Calu3 (cell line): ENCODE measurements around the gene HMSD. TPM values are rescaled to one million over a fixed set of nuclear protein-coding genes. Genes with fewer than 3 reads are reported as not detected.
A peak's percentile ranks its signal among the peaks of the same experiment; 100 is the strongest.

Experiments
- BruUV-seq: library from RNA; stranded (reverse); fragments of 400-500 nt; replicated peaks from 2 replicates; lab custom pipeline; 2021; lab: Mats Ljungman, UMichigan
- CTCF ChIA-PET: fragments of 300-600 bp; sonication (Branson Sonifier 250); formaldehyde crosslinking; loops from one replicate; lab custom pipeline; 2022; ENCODE audit warnings: antibody characterized with exemption; lab: Charles Lee
- DNase-seq: peaks from one replicate; pipeline ENCODE4 v3.0.0; 2022
- H3K27ac Mint-ChIP-seq: one replicate; pipeline ENCODE4 v1.8.0; 2022; ENCODE audit warnings: mixed read lengths; ENCODE audit not compliant: unreplicated experiment
- H3K27me3 Mint-ChIP-seq: one replicate; pipeline ENCODE4 v1.8.0; 2022; ENCODE audit warnings: mixed read lengths; ENCODE audit not compliant: unreplicated experiment
- H3K36me3 Mint-ChIP-seq: one replicate; pipeline ENCODE4 v1.8.0; 2022; ENCODE audit warnings: mild to moderate bottlenecking, moderate library complexity, mixed read lengths; ENCODE audit not compliant: insufficient read depth, unreplicated experiment
- H3K4me1 Mint-ChIP-seq: one replicate; pipeline ENCODE4 v1.8.0; 2022; ENCODE audit warnings: mild to moderate bottlenecking, low read depth, mixed read lengths; ENCODE audit not compliant: unreplicated experiment
- H3K4me3 Mint-ChIP-seq: one replicate; pipeline ENCODE4 v1.8.0; 2022; ENCODE audit warnings: mild to moderate bottlenecking, low read depth, moderate library complexity, mixed read lengths; ENCODE audit not compliant: unreplicated experiment
- H3K9me3 Mint-ChIP-seq: one replicate; pipeline ENCODE4 v1.8.0; 2022; ENCODE audit warnings: low read depth, mixed read lengths; ENCODE audit not compliant: unreplicated experiment
- CTCF ChIP-seq: fragments of 200-600 bp; IDR thresholded peaks from one replicate; pipeline ENCODE4 v1.8.0; 2022; ENCODE audit warnings: antibody characterized with exemption; ENCODE audit not compliant: unreplicated experiment
- intact Hi-C: fragments of 100-400 bp; cut with micrococcal nuclease; formaldehyde crosslinking; loops from one replicate; pipeline ENCODE4 v1.10.0; 2022; ENCODE audit not compliant: unreplicated experiment
- total RNA-seq: library from RNA; stranded (reverse); gene quantifications from 2 replicates; pipeline ENCODE4 v1.2.3, GENCODE V29; 2022

HMSD gene
- total RNA-seq, 1 experiment from 2014 or later = 11.9 TPM

GRCh38 chr18:63961435-63961980 lies 12.4 kb downstream of the HMSD start:
- no peaks in the 10 kb centered on the region for H3K36me3 Mint-ChIP-seq
- H3K27ac Mint-ChIP-seq = no peak overlapping the region
- no peak overlapping the region for H3K4me3 Mint-ChIP-seq
- DNase-seq = no peak
- TF ChIP-seq CTCF = no peak
- intact Hi-C loops = no loop called here
- no peaks in the 10 kb centered on the region for H3K9me3 Mint-ChIP-seq
- H3K27me3 Mint-ChIP-seq = no peaks in the 10 kb centered on the region
- CTCF ChIA-PET = no interaction called here
- BruUV-seq = no TSS peak
- peaks cover 8% of the 10 kb centered on the region for H3K4me1 Mint-ChIP-seq

GRCh38 chr18:63962137-63962536 lies 13.0 kb downstream of the HMSD start:
- no TSS peak for BruUV-seq
- DNase-seq = no peak
- H3K4me3 Mint-ChIP-seq = no peak overlapping the region
- intact Hi-C loops = no loop called here
- H3K4me1 Mint-ChIP-seq = peaks cover 8% of the 10 kb centered on the region
- H3K9me3 Mint-ChIP-seq = no peaks in the 10 kb centered on the region
- no peaks in the 10 kb centered on the region for H3K27me3 Mint-ChIP-seq
- TF ChIP-seq CTCF = no peak
- H3K27ac Mint-ChIP-seq = no peak overlapping the region
- CTCF ChIA-PET = no interaction called here
- no peaks in the 10 kb centered on the region for H3K36me3 Mint-ChIP-seq

GRCh38 chr18:63963615-63964256 lies 14.6 kb downstream of the HMSD start:
- Mint-ChIP-seq H3K27ac (no peak overlapping the region), H3K36me3 (no peaks in the 10 kb centered on the region), H3K9me3 (no peaks in the 10 kb centered on the region), H3K4me1 (peaks cover 18% of the 10 kb centered on the region), H3K27me3 (no peaks in the 10 kb centered on the region), H3K4me3 (no peak overlapping the region)
- intact Hi-C loops = no loop called here
- BruUV-seq = no TSS peak
- peak; percentile 79 for TF ChIP-seq CTCF
- peak; percentile 39 for DNase-seq
- CTCF ChIA-PET = interaction anchor here (1.0 to 1.1 kb wide), 2 partner anchors 11 to 28 kb away, joined by 3 to 5 read pairs; no protein-coding TSS in a partner anchor

GRCh38 chr18:63964908-63965307 lies 15.8 kb downstream of the HMSD start:
- H3K27ac Mint-ChIP-seq = no peak overlapping the region
- no peak for DNase-seq
- peaks cover 8% of the 10 kb centered on the region for H3K36me3 Mint-ChIP-seq
- TF ChIP-seq CTCF = no peak
- no peaks in the 10 kb centered on the region for H3K27me3 Mint-ChIP-seq
- CTCF ChIA-PET = no interaction called here
- H3K4me3 Mint-ChIP-seq = no peak overlapping the region
- intact Hi-C loops = no loop called here
- no peaks in the 10 kb centered on the region for H3K9me3 Mint-ChIP-seq
- H3K4me1 Mint-ChIP-seq = peaks cover 30% of the 10 kb centered on the region
- BruUV-seq = no TSS peak
